NCI-H2107 (cell line): ENCODE results near the gene YBX3.
A peak's percentile ranks its signal among the peaks of the same experiment; 100 is the strongest.

Experiments
- DNase-seq: peaks from one replicate; lab custom pipeline; 2025; lab: John Stamatoyannopoulos, UW

Gene YBX3

GRCh38 chr12:10721651-10722501, 1.2 kb downstream of the YBX3 start:
- DNase-seq = no peak

GRCh38 chr12:10720974-10721650, 2.0 kb downstream of the YBX3 start:
- DNase-seq = no peak

GRCh38 chr12:10719482-10719881, 3.6 kb downstream of the YBX3 start:
- DNase-seq = no peak

GRCh38 chr12:10718279-10718821, 4.8 kb downstream of the YBX3 start:
- no peak for DNase-seq

GRCh38 chr12:10717410-10717809, 5.7 kb downstream of the YBX3 start:
- no peak for DNase-seq

GRCh38 chr12:10716704-10717315, 6.3 kb downstream of the YBX3 start:
- DNase-seq = no peak

GRCh38 chr12:10716277-10716676, 6.8 kb downstream of the YBX3 start:
- no peak for DNase-seq

GRCh38 chr12:10715491-10715890, 7.6 kb downstream of the YBX3 start:
- no peak for DNase-seq

GRCh38 chr12:10709808-10710207, 13.3 kb downstream of the YBX3 start:
- DNase-seq = no peak

- DNase-seq = no peak
These were observed 14.3 kb downstream of the YBX3 start for GRCh38 chr12:10708862-10709261.

- no peak for DNase-seq
These were observed 17.5 kb downstream of the YBX3 start for GRCh38 chr12:10705655-10706054.

GRCh38 chr12:10701843-10702242, 21.3 kb downstream of the YBX3 start:
- no peak for DNase-seq

- DNase-seq = no peak
These were observed 21.9 kb downstream of the YBX3 start for GRCh38 chr12:10701131-10701681.

- no peak for DNase-seq
These were observed 22.5 kb downstream of the YBX3 start for GRCh38 chr12:10700581-10700980.

- DNase-seq = no peak
These were observed 25.3 kb downstream of the YBX3 start for GRCh38 chr12:10697862-10698261.

- DNase-seq = no peak
These were observed 26.0 kb downstream of the YBX3 start for GRCh38 chr12:10697156-10697555.

- DNase-seq = no peak
These were observed 32.2 kb downstream of the YBX3 start for GRCh38 chr12:10690906-10691305.

GRCh38 chr12:10689146-10689545, 34.0 kb downstream of the YBX3 start:
- DNase-seq = no peak

- no peak for DNase-seq
These were observed 35.1 kb downstream of the YBX3 start for GRCh38 chr12:10688042-10688441.

GRCh38 chr12:10673659-10674384, 49.3 kb downstream of the YBX3 start, which contains the start of gene STYK1:
Gene STYK1, minus strand, starts transcription at chr12:10674052. Its CDS starts 39,434 bp downstream, at chr12:10634618.
- peak; percentile 66 for DNase-seq

- no peak for DNase-seq
These were observed 50.8 kb downstream of the YBX3 start for GRCh38 chr12:10672231-10672868.
